Adrenal gland (tissue), 5 donors: ENCODE measurements around the gene PAX6.

ENCODE experiments used
- CTCF ChIP-seq, 6 experiments: fragments of 450-650 bp in 4 of 6; fragments of 200-600 bp in 2 of 6; sonication (generic) in 1 of 6; IDR thresholded peaks; 1 replicate in 5 of 6; 2 replicates in 1 of 6; pipeline versions ENCODE4 v1.5.1 to v1.8.0; 2016 to 2021; ENCODE audit warnings: antibody characterized with exemption in 6 of 6, mild to moderate bottlenecking in 2 of 6, moderate library complexity in 1 of 6
- POLR2A ChIP-seq, 2 donors: fragments of 450-650 bp; IDR thresholded peaks; one replicate each; pipeline ENCODE4 v1.6.1; 2017; ENCODE audit warnings: antibody characterized with exemption in 2 of 2, mild to moderate bottlenecking in 2 of 2, moderate library complexity in 1 of 2
- donor health status: DM: no; HTN: no; CAD: no.

GRCh38 chr11:31800398-31801265 is 10.5 kb downstream of the PAX6 start:
- TF ChIP-seq CTCF (IDR thresholded peaks at IDR 0.05) (no peak), POLR2A (IDR thresholded peaks at IDR 0.05) (no peak)
